NCI-H2171 treated with DMSO at 0.1 percent for 48 hours (cell line): ENCODE data around the gene RIPOR3.
"Not testable (repeated sequence)": the region's sequence is repeated elsewhere in the genome, so short reads cannot be mapped to it uniquely, and the experiment has no call there.

ENCODE experiments used
- DNase-seq: peaks from one replicate; lab custom pipeline; 2025; lab: John Stamatoyannopoulos, UW

RIPOR3 gene

GRCh38 chr20:50607436-50607835, 83.9 kb downstream of the RIPOR3 start:
- no peak for DNase-seq

DNA sequence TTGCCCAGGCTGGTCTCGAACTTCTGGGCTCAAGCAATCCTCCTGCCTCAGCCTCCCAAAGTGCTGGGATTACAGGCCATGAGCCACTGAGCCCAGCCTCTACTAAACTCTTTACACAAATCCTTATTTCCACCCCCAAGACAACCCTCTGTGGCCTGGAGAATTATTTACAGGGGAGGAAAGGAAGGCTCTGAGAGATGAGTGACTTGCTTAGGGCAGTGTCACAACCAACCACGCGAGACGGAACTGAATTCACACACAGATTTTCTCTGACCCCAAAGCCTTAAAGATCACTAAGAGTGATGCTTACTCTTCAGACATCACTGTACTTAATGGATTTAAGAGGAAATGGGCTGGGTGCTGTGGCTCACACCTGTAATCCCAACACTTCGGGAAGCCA, 86.2 kb downstream of the RIPOR3 start:
- DNase-seq = no peak

DNA sequence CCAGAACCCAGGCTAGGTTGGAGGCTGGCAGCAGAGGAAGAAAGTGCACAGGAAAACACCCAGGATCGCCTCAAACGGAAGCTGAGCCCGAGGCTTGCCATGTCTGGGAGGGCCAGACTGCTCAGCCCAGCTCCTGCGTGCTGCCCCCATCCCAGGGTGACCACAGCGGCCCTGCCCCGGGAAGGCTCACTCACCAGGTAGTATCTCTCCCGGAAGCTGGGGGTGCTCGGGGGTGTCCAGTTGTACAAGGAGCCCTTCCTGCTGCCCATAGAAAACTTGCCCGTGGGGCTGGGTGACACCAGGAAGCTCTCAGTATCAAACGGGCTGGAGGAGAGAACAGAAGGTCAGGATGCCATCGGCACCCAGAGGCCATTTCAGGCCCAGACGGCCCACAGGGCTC, 86.9 kb downstream of the RIPOR3 start:
- no peak for DNase-seq

GRCh38 chr20:50602432-50603088, 88.8 kb downstream of the RIPOR3 start:
- no peak for DNase-seq

- DNase-seq = no peak
These were observed 89.6 kb downstream of the RIPOR3 start for GRCh38 chr20:50601511-50602431.

DNA sequence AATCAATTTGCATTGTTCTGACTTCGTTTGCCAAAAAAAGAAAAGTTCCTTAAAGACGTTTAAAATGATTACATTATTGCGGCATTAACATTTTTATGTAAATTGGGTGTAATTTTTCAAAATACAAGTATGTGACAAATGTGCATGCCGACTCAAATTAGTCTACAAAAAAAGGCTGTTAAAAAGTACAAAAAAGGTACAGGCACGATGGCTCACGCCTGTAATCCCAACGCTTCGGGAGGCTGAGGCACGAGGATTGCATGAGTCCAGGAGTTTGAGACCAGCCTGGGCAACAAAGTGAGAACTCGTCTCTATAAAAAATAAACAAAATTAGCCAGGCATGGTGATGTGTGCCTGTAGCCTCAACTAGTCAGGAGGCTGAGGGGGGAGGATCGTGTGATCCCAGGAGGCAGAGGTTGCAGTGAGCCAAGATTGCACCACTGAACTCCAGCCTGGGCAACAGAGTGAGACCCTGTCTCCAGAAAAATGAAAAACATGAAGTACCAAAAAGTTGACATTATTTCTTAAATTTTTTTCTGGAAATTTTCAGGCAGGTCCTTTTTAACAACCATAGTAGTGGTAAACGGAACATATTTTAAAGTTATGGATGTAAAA, 91.0 kb downstream of the RIPOR3 start:
- no peak for DNase-seq

GRCh38 chr20:50598768-50599167, 92.6 kb downstream of the RIPOR3 start:
- DNase-seq = not testable (repeated sequence)

DNA sequence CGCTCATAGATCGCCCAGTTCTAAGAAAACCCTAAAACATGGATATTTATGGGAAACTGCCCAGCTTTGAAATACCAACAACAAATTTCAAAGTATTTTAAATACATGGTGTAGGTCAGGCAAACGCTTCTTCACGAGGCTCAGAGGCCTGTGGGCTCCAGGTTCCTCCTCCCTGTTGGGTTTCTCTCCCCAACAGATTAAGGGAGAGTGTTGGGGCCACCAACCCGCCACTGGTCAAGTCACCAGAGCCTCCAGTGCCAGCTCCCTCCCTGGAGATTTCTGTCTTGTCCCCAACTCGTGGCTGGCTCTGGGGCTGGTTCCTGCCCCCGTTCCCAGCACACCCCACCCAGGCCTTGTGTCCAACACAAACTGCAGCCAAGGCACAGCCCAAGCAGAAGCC, 93.3 kb downstream of the RIPOR3 start:
- no peak for DNase-seq

- no peak for DNase-seq
These were observed 93.9 kb downstream of the RIPOR3 start for GRCh38 chr20:50597406-50597969.

DNA sequence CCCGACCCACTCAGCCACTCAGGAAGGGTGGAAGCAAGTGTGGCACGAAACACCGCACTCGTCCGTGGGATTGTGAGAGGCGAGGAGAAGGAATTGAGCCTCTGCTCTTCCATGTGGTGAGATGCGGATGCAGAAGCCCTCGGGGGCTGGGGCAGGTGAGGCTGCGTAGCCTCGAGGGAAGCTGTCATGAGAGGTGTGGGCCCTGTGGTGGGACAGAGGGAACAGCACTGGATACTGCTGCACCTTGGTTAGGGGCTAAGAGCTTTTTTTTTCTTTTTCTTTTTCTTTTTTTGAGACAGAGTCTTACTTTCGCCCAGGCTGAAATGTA, 94.7 kb downstream of the RIPOR3 start:
- DNase-seq = no peak

- DNase-seq = no peak
These were observed 95.2 kb downstream of the RIPOR3 start for GRCh38 chr20:50595988-50596693.

- DNase-seq = no peak
These were observed 95.9 kb downstream of the RIPOR3 start for GRCh38 chr20:50595433-50595895.

DNA sequence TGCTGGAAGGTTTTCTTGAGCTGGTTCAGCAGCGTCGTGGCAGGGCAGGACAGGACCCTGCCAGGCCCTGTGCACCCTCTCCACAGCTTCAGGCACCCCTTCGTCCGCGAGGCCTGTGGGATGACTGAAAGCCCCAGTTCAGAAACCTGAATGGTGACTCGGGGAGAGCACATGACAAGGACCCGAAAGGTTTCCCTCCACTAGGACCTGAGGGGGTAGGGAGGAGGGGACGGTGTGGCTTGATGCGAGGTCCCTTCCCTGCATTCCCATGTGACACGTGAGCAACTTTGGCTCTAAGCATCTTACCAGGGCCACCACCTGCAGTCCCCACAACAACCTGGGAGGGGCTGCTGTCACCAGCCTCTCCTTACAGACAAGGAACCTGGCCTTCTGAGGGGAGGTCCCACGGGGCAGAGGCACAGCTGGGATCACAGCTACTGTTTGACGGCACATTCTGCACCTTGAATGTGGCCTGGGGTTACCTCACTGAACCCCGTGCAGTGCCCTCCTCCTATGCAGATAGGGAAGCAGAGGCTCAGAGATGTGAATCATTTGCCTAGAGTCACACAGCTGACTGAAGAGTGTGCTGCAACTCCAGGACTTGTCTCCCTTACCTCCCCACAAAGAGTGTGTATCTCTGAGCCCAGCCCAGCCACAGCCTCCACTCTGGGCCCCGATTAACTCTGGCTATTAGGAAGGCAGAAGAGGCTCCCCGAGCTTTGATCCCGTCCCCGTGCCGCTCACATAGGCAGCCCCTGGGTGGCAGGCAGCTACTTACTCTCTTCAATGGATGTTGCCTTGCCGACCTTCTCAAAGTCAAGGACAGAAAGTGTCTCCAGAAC, 96.5 kb downstream of the RIPOR3 start:
- peak; percentile 76 for DNase-seq

GRCh38 chr20:50594231-50594590, 97.1 kb downstream of the RIPOR3 start:
- no peak for DNase-seq

DNA sequence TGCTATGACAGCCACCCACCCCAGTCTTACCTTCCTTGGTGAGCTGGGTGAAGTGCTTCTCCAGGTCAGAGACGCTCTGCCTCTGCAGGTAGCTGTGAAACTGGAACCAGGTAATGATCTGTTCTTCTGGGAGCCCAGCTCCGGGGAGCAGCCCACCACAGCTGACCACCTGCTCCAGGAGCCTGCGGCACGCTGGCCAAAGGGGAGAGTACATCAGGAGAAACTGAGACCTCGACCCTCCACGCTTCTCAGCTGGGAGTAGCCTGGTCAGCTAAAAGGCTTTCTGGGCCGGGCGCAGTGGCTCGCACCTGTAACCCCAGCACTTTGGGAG, 98.4 kb downstream of the RIPOR3 start:
- DNase-seq = no peak

DNA sequence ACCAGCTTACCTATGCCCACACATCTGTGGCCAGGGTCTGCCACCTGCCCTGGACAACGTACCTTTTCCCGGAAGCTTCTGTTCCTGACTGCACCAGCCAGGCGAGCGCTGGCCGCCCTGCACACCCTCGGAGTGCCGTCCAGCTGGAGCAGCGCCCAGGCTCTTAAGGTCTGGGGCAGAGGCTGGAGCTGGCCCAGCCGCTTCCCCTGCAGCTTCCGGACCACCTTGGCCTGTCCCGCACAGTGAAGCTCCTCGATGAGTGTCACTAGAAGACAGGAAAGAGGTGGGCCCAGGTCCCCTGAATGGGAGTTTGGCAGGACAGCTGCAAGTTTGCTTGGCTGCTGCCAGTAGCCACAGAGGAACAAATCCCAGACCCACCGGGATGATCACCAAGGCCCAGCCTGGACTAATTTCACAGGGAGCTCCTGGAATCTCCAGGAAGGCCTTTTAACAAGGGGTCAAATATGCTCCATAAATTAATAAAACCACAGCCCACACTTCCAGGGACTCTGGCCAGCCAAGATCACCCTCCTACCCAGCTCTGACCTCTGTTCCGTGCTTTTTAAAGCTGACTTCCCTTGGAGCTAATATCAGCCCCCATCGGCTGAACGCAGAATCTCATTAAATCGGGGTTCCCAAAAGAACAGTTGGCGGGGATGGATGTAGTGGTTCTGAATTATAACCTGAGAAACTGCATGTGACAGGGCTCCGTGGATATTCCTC, 98.9 kb downstream of the RIPOR3 start:
- DNase-seq = no peak

- DNase-seq = no peak
These were observed 100.0 kb downstream of the RIPOR3 start for GRCh38 chr20:50591233-50591852.

DNA sequence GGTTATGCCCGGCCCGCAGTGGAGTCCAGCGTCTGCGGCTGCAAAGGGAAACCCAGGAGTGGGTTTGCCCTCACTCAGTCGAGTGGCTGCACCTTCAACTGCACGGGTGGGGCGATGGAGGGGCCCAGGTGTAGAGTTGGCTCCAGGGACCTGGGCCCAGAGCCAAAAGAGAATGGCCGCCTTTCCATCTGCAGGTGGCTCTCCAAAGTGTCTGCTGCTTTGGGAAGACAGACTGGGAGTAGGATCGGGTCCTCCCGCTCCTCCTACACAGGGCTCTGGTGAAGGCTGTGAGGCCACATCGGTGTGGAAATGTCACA, 101.0 kb downstream of the RIPOR3 start:
- DNase-seq = peak; percentile 62

- DNase-seq = no peak
These were observed 101.6 kb downstream of the RIPOR3 start for GRCh38 chr20:50589548-50590347.
